AG09309 (cell line): Measurements from ENCODE around the gene CEP85.

Source experiments
- DNase-seq: peaks from one replicate; pipeline ENCODE4 v3.0.0-alpha.2; 2010; ENCODE audit warnings: low read depth
- H3K4me3 ChIP-seq: 2 replicates; pipeline ENCODE4 v1.5.1; 2011; ENCODE audit warnings: mild to moderate bottlenecking, low read depth, low read length, moderate library complexity; ENCODE audit not compliant: control insufficient read depth
- TF ChIP-seq, protein P1 (sequence below): IDR thresholded peaks from 2 replicates; pipeline ENCODE4 v1.5.1; 2011; ENCODE audit warnings: mild to moderate bottlenecking, low read depth, low read length, inconsistent platforms; ENCODE audit not compliant: insufficient read depth, control insufficient read depth; ENCODE audit errors: missing control alignments

The CEP85 gene

GRCh38 chr1:26190373-26190987 lies 43.5 kb upstream of the CEP85 start, which contains the start of gene CATSPER4:
Gene CATSPER4 (plus strand): TSS chr1:26190602. CDS start chr1:26190628, 26 bp downstream.
- TF ChIP-seq, protein P1, sequence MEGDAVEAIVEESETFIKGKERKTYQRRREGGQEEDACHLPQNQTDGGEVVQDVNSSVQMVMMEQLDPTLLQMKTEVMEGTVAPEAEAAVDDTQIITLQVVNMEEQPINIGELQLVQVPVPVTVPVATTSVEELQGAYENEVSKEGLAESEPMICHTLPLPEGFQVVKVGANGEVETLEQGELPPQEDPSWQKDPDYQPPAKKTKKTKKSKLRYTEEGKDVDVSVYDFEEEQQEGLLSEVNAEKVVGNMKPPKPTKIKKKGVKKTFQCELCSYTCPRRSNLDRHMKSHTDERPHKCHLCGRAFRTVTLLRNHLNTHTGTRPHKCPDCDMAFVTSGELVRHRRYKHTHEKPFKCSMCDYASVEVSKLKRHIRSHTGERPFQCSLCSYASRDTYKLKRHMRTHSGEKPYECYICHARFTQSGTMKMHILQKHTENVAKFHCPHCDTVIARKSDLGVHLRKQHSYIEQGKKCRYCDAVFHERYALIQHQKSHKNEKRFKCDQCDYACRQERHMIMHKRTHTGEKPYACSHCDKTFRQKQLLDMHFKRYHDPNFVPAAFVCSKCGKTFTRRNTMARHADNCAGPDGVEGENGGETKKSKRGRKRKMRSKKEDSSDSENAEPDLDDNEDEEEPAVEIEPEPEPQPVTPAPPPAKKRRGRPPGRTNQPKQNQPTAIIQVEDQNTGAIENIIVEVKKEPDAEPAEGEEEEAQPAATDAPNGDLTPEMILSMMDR = peak; percentile 18
- H3K4me3 ChIP-seq = no peak within 1 kb of the TSS
- DNase-seq = no peak

DNA sequence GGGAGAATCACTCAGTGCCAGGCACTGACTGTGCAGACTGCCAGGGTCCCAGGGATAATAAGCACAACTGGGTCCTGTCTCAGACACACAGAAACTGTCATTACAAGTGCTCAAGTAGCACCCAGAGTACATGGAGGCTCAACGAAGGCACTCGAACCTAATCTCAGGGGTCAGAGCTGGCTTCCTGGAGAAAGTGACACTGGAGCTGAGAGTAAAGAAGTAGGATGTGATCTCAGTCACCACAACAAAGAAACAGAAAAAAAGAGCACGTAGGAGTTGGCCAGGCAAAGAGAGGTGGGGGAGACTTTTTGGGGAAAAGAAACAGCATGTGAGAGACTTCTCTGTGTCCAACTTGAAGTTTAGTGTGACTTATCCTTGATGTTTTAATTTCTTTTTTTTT lies 42.3 kb upstream of the CEP85 start:
- TF ChIP-seq, protein P1 = no peak
- no peak overlapping the region for H3K4me3 ChIP-seq
- DNase-seq = no peak

DNA sequence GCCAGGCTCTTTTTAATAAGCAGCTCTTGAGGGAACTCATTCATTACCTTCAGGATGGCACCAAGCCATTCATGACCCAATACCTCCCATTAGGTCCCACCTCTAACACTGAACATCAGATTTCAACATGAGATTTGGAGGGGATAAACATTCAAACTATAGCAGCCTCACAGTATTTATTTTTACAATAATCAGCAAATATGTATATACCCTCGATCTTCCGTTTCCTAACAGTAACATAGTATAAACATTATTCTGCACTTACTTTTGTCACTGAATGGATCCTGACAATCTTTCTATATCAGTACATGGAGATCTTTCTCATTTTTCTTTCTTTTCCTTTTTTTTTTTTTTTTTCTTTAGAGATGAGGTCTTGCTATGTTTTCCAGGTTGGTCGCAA lies 38.2 kb upstream of the CEP85 start:
- no peak for DNase-seq
- H3K4me3 ChIP-seq = no peak overlapping the region
- TF ChIP-seq, protein P1 = no peak

DNA sequence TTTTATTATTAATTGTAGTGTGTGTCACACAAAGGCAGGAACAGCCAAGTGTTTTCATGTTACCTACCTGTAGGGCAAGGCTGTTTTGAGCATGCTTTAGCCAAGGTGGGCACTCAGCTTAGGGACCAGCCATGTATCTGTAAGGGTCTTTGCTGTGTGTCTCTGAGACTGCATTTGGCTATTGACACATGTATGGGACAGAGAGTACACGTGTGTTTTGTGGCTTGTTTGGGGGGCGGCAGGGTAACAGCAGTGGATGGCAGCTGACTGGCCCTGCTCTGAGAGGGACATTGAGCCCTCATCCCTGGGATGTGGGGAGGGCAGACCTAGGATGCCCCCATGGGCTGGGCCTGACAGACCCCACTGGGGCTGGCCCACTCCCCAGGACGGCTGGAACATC lies 36.7 kb upstream of the CEP85 start:
- TF ChIP-seq, protein P1 = no peak
- no peak overlapping the region for H3K4me3 ChIP-seq
- DNase-seq = no peak

- TF ChIP-seq, protein P1 = no peak
- DNase-seq = no peak
- H3K4me3 ChIP-seq = no peak overlapping the region
Observed at GRCh38 chr1:26197813-26198212, 36.2 kb upstream of the CEP85 start.

DNA sequence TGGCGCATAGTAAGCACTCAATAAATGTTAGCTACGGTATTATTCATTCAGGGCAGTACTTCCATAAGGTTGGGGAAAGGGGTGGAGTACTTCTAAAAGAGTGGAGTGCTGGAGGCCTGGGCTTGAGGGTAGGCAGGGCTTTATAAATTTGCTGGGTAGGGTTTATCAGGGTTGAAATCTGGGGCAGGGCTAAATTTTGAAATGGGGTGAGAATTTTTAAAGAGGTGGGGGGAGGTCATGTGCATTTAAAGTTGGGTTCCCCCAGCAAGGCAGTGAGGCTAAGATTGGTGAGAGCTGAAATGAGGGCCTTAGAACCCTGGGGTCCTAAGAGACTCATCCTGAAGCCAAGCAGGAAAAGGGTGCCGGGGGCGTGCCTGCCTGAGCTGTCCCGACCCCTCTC lies 33.6 kb upstream of the CEP85 start:
- TF ChIP-seq, protein P1 = no peak
- H3K4me3 ChIP-seq = no peak overlapping the region
- no peak for DNase-seq
